Stomach (tissue), 4 donors: Measurements from ENCODE around the gene R3HDM2.

Source experiments
- POLR2A ChIP-seq, 4 donors: fragments of 450-650 bp; IDR thresholded peaks; one replicate each; pipeline ENCODE4 v1.6.1; 2016; ENCODE audit warnings: antibody characterized with exemption in 4 of 4, control low read depth in 2 of 4, mild to moderate bottlenecking in 1 of 4, moderate library complexity in 1 of 4
- TF ChIP-seq, protein P1 (sequence below), 7 experiments: fragments of 450-650 bp in 4 of 7; fragments of 200-600 bp in 3 of 7; sonication (generic) in 3 of 7; IDR thresholded peaks; one replicate each; pipeline ENCODE4 v1.5.1; 2016 to 2019; ENCODE audit warnings: antibody characterized with exemption in 7 of 7, control low read depth in 2 of 7, mild to moderate bottlenecking in 1 of 7

GRCh38 chr12:57431654-57432188 is 878 bp upstream of the R3HDM2 start:
- no peak for TF ChIP-seq POLR2A (IDR thresholded peaks at IDR 0.05)
- TF ChIP-seq, protein P1, sequence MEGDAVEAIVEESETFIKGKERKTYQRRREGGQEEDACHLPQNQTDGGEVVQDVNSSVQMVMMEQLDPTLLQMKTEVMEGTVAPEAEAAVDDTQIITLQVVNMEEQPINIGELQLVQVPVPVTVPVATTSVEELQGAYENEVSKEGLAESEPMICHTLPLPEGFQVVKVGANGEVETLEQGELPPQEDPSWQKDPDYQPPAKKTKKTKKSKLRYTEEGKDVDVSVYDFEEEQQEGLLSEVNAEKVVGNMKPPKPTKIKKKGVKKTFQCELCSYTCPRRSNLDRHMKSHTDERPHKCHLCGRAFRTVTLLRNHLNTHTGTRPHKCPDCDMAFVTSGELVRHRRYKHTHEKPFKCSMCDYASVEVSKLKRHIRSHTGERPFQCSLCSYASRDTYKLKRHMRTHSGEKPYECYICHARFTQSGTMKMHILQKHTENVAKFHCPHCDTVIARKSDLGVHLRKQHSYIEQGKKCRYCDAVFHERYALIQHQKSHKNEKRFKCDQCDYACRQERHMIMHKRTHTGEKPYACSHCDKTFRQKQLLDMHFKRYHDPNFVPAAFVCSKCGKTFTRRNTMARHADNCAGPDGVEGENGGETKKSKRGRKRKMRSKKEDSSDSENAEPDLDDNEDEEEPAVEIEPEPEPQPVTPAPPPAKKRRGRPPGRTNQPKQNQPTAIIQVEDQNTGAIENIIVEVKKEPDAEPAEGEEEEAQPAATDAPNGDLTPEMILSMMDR (IDR thresholded peaks at IDR 0.05) = no peak
